ENCODE data around the gene ITCH.
"Not testable (repeated sequence)": the region's sequence is repeated elsewhere in the genome, so short reads cannot be mapped to it uniquely, and the experiment has no call there.

The ITCH gene

DNA sequence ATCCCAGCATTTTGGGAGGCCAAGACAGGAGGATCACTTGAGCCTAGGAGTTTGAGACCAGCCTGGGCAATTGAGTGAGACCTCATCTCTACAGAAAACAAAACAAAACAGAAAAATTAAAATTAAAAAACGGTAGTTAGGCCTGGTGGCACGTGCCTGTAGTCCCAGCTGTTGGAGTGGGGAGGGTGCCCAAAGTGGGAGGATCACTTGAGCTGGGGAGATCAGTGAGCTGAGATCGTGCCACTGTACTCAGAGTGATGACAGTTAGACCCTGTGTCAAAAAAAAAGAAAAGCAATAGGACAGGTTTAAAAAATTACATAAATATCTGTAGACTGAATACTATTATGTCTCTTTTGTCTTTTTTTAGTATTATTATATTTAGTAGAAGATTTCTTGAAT, 64.3 kb downstream of the ITCH start:
- 0 out of 2 replicates have a peak overlapping the region, but pooled peaks have one; percentile 18 for H3K27ac ChIP-seq
- no peak overlapping the region for H3K4me2 ChIP-seq
- no peak for TF ChIP-seq Cebpa-rat (IDR thresholded peaks at IDR 0.05)
- H3K27me3 ChIP-seq: no peaks in the 10 kb centered on the region
- H3K36me3 ChIP-seq: peaks cover 84% of the 10 kb centered on the region
- no peak overlapping the region for H3K9ac ChIP-seq
- H3K4me3 ChIP-seq: no peak overlapping the region
- H3K4me1 ChIP-seq: no peaks in the 10 kb centered on the region
- peaks cover 26% of the 10 kb centered on the region; the same call in 1 of the 2 replicates for H4K20me1 ChIP-seq
- H3K9me3 ChIP-seq: no peaks in the 10 kb centered on the region

DNA sequence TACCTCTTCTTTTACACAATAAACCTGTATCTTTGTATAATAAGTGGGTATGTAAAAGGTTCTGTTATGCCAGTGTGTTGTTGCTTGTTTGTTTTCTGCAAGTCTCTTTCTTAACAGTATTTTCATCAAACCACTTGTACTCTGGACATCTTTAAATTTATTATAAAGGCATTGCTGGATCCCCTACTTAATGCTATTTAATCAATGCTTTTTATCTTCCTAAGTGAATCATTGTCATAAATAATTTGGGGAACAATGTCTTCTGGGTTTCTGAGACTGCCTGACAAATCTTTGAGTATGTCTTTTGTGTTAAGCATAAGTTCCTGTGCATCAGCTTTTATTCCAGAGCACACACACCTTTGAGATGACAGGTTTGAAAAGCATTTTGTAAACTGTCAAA, 64.7 kb downstream of the ITCH start:
- peaks cover 82% of the 10 kb centered on the region for H3K36me3 ChIP-seq
- no peak for TF ChIP-seq Cebpa-rat (IDR thresholded peaks at IDR 0.05)
- peaks cover 22% of the 10 kb centered on the region; the same call in 1 of the 2 replicates for H4K20me1 ChIP-seq
- no peak overlapping the region for H3K27ac ChIP-seq
- no peak overlapping the region for H3K4me2 ChIP-seq
- no peaks in the 10 kb centered on the region for H3K9me3 ChIP-seq
- H3K9ac ChIP-seq: no peak overlapping the region
- H3K4me1 ChIP-seq: no peaks in the 10 kb centered on the region
- no peaks in the 10 kb centered on the region for H3K27me3 ChIP-seq
- no peak overlapping the region for H3K4me3 ChIP-seq

DNA sequence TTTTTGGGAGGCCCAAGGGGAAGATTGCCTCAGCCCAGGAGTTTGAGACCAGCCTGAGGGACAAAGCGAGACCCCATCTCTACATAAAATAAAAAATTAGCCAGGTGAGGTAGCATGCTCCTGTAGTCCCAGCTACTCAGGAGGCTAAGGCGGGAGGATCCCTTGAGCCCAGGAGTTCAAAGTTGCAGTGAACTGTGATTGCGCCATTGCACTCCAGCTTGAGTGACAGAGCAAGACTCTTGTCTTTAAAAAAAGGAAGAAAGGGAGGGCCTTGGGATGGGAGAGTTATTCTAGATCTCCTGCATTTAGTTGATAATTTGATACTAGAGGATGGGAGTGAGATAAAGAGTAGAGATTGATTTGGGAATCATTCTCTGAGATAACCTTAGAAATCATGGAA, 68.1 kb downstream of the ITCH start:
- TF ChIP-seq Cebpa-rat (IDR thresholded peaks at IDR 0.05): no peak
- H3K4me1 ChIP-seq: peaks cover 24% of the 10 kb centered on the region
- no peak overlapping the region for H3K9ac ChIP-seq
- no peak overlapping the region for H3K27ac ChIP-seq
- peaks cover 59% of the 10 kb centered on the region for H3K36me3 ChIP-seq
- H3K4me2 ChIP-seq: no peak overlapping the region
- no peaks in the 10 kb centered on the region for H3K27me3 ChIP-seq
- no peaks in the 10 kb centered on the region for H3K9me3 ChIP-seq
- H4K20me1 ChIP-seq: peaks cover 24% of the 10 kb centered on the region
- no peak overlapping the region for H3K4me3 ChIP-seq

DNA sequence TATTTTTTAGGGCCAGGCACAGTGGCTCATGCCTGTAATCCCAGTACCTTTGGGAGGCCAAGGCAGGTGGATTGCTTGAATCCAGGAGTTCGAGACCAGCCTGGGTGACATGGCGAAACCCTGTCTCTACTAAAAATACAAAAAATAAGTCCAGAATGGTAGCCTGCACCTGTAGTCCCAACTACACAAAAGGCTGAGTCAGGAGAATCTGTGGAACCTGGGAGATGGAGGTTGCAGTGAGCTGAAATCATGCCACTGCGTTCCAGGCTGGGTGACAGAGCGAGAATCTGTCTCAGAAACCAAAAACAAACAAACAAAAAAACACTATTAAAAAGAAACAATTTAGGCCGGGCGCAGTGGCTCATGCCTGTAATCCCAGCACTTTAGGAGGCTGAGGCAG, 69.6 kb downstream of the ITCH start:
- not testable (repeated sequence) for H3K27ac ChIP-seq, H3K27me3 ChIP-seq, H3K9ac ChIP-seq, H3K4me3 ChIP-seq, H3K9me3 ChIP-seq, H3K4me2 ChIP-seq
- peaks cover 39% of the 10 kb centered on the region for H3K4me1 ChIP-seq
- peaks cover 61% of the 10 kb centered on the region for H3K36me3 ChIP-seq
- H4K20me1 ChIP-seq: peaks cover 39% of the 10 kb centered on the region

DNA sequence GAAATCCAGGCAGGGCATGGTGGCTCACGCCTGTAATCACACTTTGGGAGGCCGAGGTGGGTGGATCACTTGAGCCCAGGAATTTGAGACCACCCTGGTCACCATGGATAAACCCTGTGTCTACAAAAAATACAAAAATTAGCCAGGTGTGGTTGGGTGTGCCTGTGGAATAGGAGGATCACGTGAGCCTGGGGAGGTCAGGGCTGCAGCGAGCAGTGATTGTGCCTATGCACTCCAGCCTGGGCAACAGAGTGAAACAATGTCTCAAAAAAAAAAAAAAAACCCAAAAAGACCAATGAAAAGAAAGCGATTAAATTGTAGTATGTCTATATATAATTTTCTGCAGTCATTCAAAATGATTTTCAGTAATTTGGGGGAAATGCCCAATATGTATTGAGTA, 70.3 kb downstream of the ITCH start:
- Histone ChIP-seq H4K20me1 (peaks cover 46% of the 10 kb centered on the region), H3K4me3 (no peak overlapping the region), H3K4me2 (no peak overlapping the region), H3K27me3 (no peaks in the 10 kb centered on the region), H3K27ac (no peak overlapping the region), H3K9ac (no peak overlapping the region), H3K9me3 (no peaks in the 10 kb centered on the region), H3K4me1 (peaks cover 45% of the 10 kb centered on the region), H3K36me3 (peaks cover 61% of the 10 kb centered on the region)
- TF ChIP-seq Cebpa-rat (IDR thresholded peaks at IDR 0.05): no peak

DNA sequence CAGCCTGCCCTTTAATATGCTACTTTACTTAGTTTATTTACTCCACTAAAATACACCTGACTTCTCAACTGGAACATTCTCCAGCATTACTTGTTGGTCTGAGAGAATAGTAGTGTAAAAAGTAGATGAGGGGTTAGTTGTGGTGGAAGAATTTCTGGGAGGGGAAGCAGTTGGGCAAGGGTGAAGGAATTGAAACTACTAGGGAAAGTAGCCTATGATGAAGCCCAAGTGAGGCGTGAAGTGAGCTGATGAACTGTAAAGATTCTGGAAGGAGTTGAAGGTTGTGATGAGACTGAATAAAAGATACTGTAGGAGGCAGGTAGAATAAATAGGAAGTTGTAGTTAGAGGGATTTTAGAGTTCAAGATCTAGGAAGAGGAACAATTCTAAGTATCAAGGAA, 72.5 kb downstream of the ITCH start:
- no peaks in the 10 kb centered on the region for H3K9me3 ChIP-seq
- H3K27me3 ChIP-seq: no peaks in the 10 kb centered on the region
- H4K20me1 ChIP-seq: peaks cover 47% of the 10 kb centered on the region
- H3K27ac ChIP-seq: no peak overlapping the region
- TF ChIP-seq Cebpa-rat (IDR thresholded peaks at IDR 0.05): no peak
- H3K36me3 ChIP-seq: peaks cover 65% of the 10 kb centered on the region
- no peak overlapping the region for H3K4me3 ChIP-seq
- H3K4me2 ChIP-seq: peak overlapping the region; percentile 68
- H3K9ac ChIP-seq: no peak overlapping the region
- peaks cover 45% of the 10 kb centered on the region for H3K4me1 ChIP-seq

DNA sequence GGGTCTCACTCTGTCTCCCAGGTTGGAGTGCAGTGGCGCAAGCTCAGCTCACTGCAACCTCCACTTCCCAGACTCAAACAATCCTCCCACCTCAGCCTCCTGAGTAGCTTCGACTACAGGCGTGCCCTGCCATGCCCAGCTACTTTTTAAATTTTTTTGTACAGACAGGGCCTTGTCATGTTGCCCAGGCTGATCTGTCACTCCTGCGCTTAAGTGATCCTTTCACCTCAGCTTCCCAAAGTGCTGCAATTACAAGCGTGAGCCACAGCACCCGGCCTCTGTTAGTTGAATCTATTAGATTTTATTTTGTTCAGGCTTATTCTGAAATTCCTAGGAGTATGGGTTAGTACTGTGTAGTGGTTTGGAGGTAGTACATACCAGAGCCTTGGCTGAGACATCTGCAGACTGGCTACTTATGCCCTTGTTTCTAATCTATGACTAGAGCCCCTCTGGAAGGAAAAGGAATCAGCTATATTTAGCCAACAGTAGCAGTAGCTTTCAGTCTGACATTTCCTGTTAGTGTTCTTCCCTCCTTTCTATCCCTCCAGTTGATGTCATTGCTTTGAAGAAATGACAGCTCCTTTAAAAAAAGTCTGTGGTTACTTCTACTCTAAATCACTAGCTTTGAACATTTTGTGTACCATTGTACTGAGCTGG, 74.4 kb downstream of the ITCH start:
- Histone ChIP-seq H3K9ac (peak overlapping the region; percentile 42; the same call in 1 of the 2 replicates), H3K27ac (peak overlapping the region; percentile 61), H3K36me3 (peaks cover 74% of the 10 kb centered on the region)

DNA sequence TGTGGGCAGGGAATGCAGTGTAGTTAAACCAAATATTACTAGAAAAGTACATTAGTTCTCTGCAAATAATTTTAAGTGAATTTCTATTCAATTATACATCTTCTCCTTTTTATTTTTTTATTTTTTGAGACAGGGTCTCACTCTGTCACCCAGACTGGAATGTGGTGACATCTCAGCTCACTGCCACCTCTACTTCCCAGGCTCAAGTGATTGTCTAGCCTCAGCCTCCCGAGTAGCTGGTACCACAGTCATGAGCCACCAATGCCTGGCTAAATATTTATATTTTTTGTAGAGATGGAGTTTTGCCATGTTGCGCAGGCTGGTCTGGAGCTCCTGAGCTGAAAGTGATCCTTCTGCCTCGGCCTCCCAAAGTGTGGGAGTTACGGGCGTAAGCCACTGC, 76.1 kb downstream of the ITCH start:
- Histone ChIP-seq H3K4me3 (no peak overlapping the region), H3K27me3 (no peaks in the 10 kb centered on the region), H4K20me1 (peaks cover 42% of the 10 kb centered on the region), H3K9ac (no peak overlapping the region), H3K27ac (no peak overlapping the region), H3K36me3 (peaks cover 81% of the 10 kb centered on the region), H3K9me3 (no peaks in the 10 kb centered on the region), H3K4me1 (peaks cover 41% of the 10 kb centered on the region), H3K4me2 (no peak overlapping the region)
- no peak for TF ChIP-seq Cebpa-rat (IDR thresholded peaks at IDR 0.05)

More for the DNA sequence above, 74.4 kb downstream of the ITCH start:
- Histone ChIP-seq H3K4me2 (peak overlapping the region; percentile 68), H3K9me3 (no peaks in the 10 kb centered on the region), H3K27me3 (no peaks in the 10 kb centered on the region), H3K4me3 (no peak overlapping the region), H3K4me1 (peaks cover 45% of the 10 kb centered on the region), H4K20me1 (peaks cover 47% of the 10 kb centered on the region)
- no peak for TF ChIP-seq Cebpa-rat (IDR thresholded peaks at IDR 0.05)

DNA sequence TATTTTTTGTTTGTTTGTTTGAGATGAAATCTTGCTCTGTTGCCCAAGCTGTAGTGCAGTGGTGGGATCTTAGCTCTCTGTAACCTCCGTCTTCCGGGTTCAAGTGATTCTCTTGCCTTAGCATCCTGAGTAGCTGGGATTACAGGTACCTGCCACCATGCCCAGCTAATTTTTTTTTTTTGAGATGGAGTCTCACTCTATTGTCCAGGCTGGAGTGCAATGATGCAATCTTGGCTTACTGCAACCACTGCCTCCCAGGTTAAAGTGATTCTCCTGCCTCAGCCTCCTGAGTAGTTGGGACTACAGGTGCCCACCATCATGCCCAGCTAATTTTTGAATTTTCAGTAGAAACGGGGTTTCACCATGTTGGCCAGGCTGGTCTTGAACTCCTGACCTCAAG, 78.3 kb downstream of the ITCH start:
- not testable (repeated sequence) for H3K27ac ChIP-seq, H3K9me3 ChIP-seq, H3K4me2 ChIP-seq, H3K4me3 ChIP-seq, H3K27me3 ChIP-seq, H3K9ac ChIP-seq
- Histone ChIP-seq H3K4me1 (peaks cover 24% of the 10 kb centered on the region), H4K20me1 (peaks cover 34% of the 10 kb centered on the region), H3K36me3 (peaks cover 98% of the 10 kb centered on the region)

DNA sequence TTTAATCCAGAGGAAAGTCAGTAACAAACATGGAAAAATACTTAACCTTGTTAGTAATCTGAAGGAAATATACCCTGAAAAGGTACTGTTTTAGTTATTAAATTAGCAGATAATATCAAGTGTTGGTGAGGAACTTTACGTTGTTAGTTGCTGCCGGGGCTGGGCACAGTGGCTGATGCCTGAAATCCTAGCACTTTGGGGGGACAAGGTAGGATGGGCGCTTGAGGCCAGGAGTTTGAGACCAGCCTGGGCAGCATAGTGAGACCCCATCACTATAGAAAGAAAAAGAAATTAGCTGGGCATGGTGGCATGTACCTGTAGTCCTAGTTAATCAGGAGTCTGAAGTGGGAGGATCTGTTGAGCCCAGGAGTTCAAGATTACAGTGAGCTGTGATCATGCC, 80.5 kb downstream of the ITCH start:
- Histone ChIP-seq H3K36me3 (peaks cover 98% of the 10 kb centered on the region), H3K27ac (no peak overlapping the region), H3K4me1 (peaks cover 6% of the 10 kb centered on the region; the same call in 1 of the 2 replicates), H3K27me3 (no peaks in the 10 kb centered on the region), H4K20me1 (peaks cover 24% of the 10 kb centered on the region; the same call in 1 of the 2 replicates), H3K9ac (no peak overlapping the region), H3K9me3 (no peaks in the 10 kb centered on the region), H3K4me2 (no peak overlapping the region), H3K4me3 (no peak overlapping the region)
- TF ChIP-seq Cebpa-rat (IDR thresholded peaks at IDR 0.05): no peak

All from BLaER1 (cell line).